Breast epithelium (tissue), 4 donors: ENCODE measurements around the gene CHSY3. TPM values are rescaled to one million over a fixed set of nuclear protein-coding genes. Genes with fewer than 3 reads are reported as not detected.

Experiments used
- DNase-seq, 2 donors: peaks; one replicate each; pipeline ENCODE4 v3.0.0-alpha.2; 2019; ENCODE audit warnings: low spot score in 2 of 2
- H3K27ac ChIP-seq, 2 donors: fragments of 200-600 bp; sonication (generic) in 1 of 2; one replicate each; pipeline ENCODE4 v1.5.1; 2016 to 2019; ENCODE audit warnings: mild to moderate bottlenecking in 1 of 2
- H3K27me3 ChIP-seq, 2 donors: fragments of 200-600 bp; sonication (generic) in 1 of 2; one replicate each; pipeline versions ENCODE4 v1.5.1 to v1.6.0; 2017 to 2019; ENCODE audit warnings: control low read depth in 1 of 2, mild to moderate bottlenecking in 1 of 2
- H3K36me3 ChIP-seq: fragments of 200-600 bp; one replicate; pipeline ENCODE4 v1.5.1; 2019
- H3K4me1 ChIP-seq, 2 donors: fragments of 200-600 bp; sonication (generic); one replicate each; pipeline ENCODE4 v1.5.1; 2016 to 2019; ENCODE audit warnings: control low read depth in 1 of 2
- H3K4me3 ChIP-seq, 3 donors: fragments of 200-600 bp; sonication (generic); 1 replicate in 2 of 3; 2 replicates in 1 of 3; pipeline ENCODE4 v1.5.1; 2016 to 2019; ENCODE audit warnings: mild to moderate bottlenecking in 3 of 3, moderate library complexity in 2 of 3
- H3K9me3 ChIP-seq, 2 donors: fragments of 200-600 bp; sonication (generic) in 1 of 2; one replicate each; pipeline ENCODE4 v1.5.1; 2016 to 2019; ENCODE audit warnings: control low read depth in 1 of 2
- POLR2A ChIP-seq: fragments of 450-650 bp; IDR thresholded peaks from one replicate; pipeline ENCODE4 v1.6.1; 2016; ENCODE audit warnings: antibody characterized with exemption, mild to moderate bottlenecking, moderate library complexity
- POLR2AphosphoS5 ChIP-seq, 3 donors: sonication (generic); formaldehyde crosslinking; IDR thresholded peaks; one replicate each; pipeline ENCODE4 v1.6.1; 2017; ENCODE audit warnings: antibody characterized with exemption in 3 of 3
- intact Hi-C: fragments of 100-400 bp; cut with DNase I; formaldehyde crosslinking; loops from one replicate; pipeline ENCODE4 v1.15.1; 2023; ENCODE audit warnings: low total_unique reads
- total RNA-seq, 3 donors: library from RNA; depleted of rRNA; stranded (reverse); fragments of >200 nt; gene quantifications; one replicate each; pipeline ENCODE4 v1.1.0, GENCODE V29; 2016
- TF ChIP-seq, protein P1 (sequence below), 3 donors: fragments of 450-650 bp; IDR thresholded peaks; one replicate each; pipeline ENCODE4 v1.5.1; 2016 to 2017; ENCODE audit warnings: antibody characterized with exemption in 3 of 3, mild to moderate bottlenecking in 3 of 3, moderate library complexity in 3 of 3

Gene CHSY3
- total RNA-seq, 3 donors from 2014 or later, result 2.5 to 4.9 (median 3.7) TPM

DNA sequence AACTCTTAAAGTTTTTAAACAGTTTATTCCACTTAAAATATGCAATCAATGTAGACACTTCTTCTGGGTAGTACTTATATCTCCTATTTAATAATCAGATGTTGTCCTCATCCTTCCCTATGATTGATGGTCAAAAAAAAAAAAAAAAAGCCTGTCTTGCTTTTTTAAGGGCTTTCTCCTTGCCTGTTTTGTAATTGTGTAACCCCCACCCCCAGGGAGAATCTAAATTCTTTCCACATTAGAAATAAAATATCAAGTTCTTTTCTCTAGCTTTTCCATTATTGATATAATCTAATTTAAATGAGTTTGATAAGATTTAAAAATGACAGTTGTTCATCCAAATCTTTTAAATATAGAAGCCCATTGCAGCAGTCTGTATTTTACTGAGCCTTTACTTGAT, 119.7 kb downstream of the CHSY3 start:
- Histone ChIP-seq H3K36me3 (no peaks in the 10 kb centered on the region), H3K27ac (no peak overlapping the region), H3K9me3 (no peaks in the 10 kb centered on the region), H3K4me3 (no peak overlapping the region), H3K27me3 (no peaks in the 10 kb centered on the region), H3K4me1 (no peaks in the 10 kb centered on the region)
- no peak for DNase-seq
- intact Hi-C loops, result no loop called here
- TF ChIP-seq POLR2AphosphoS5 (IDR thresholded peaks at IDR 0.05), result no peak
- TF ChIP-seq, protein P1, sequence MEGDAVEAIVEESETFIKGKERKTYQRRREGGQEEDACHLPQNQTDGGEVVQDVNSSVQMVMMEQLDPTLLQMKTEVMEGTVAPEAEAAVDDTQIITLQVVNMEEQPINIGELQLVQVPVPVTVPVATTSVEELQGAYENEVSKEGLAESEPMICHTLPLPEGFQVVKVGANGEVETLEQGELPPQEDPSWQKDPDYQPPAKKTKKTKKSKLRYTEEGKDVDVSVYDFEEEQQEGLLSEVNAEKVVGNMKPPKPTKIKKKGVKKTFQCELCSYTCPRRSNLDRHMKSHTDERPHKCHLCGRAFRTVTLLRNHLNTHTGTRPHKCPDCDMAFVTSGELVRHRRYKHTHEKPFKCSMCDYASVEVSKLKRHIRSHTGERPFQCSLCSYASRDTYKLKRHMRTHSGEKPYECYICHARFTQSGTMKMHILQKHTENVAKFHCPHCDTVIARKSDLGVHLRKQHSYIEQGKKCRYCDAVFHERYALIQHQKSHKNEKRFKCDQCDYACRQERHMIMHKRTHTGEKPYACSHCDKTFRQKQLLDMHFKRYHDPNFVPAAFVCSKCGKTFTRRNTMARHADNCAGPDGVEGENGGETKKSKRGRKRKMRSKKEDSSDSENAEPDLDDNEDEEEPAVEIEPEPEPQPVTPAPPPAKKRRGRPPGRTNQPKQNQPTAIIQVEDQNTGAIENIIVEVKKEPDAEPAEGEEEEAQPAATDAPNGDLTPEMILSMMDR (IDR thresholded peaks at IDR 0.05), result no peak
- no peak for TF ChIP-seq POLR2A

- no peaks in the 10 kb centered on the region for H3K27me3 ChIP-seq
- H3K4me3 ChIP-seq, result no peak overlapping the region
- intact Hi-C loops, result no loop called here
- no peak for DNase-seq
- H3K36me3 ChIP-seq, result no peaks in the 10 kb centered on the region
- TF ChIP-seq, protein P1 (IDR thresholded peaks at IDR 0.05), result no peak
- TF ChIP-seq POLR2A (no peak), POLR2AphosphoS5 (IDR thresholded peaks at IDR 0.05) (no peak)
- no peaks in the 10 kb centered on the region for H3K9me3 ChIP-seq
- no peak overlapping the region for H3K27ac ChIP-seq
- H3K4me1 ChIP-seq, result no peaks in the 10 kb centered on the region
Measured at GRCh38 chr5:130025511-130025910, 121.2 kb downstream of the CHSY3 start.

DNA sequence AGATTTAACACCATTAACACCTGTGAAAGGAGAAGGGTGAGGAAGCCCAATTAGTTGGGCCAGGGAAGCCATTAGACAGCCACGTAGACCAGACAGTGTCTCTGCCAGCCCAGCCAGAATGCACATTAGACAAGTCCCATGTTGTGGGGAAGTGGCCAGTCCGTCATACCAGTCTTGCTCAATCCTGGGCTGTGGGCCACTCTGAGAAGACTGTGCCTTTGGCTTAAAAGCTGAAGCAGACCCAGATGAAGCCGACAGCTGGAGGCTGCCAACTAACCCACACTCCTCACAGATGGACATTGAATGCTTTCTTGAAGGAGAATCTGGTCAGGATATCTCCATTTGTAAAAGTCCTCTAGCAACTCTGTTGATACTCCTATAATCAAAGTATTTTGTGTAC, 128.5 kb downstream of the CHSY3 start:
- no peak for TF ChIP-seq POLR2AphosphoS5 (IDR thresholded peaks at IDR 0.05)
- Histone ChIP-seq H3K27ac (no peak overlapping the region), H3K4me1 (no peaks in the 10 kb centered on the region), H3K4me3 (no peak overlapping the region), H3K27me3 (no peaks in the 10 kb centered on the region), H3K9me3 (no peaks in the 10 kb centered on the region), H3K36me3 (no peaks in the 10 kb centered on the region)
- intact Hi-C loops, result no loop called here
- DNase-seq, result no peak

DNA sequence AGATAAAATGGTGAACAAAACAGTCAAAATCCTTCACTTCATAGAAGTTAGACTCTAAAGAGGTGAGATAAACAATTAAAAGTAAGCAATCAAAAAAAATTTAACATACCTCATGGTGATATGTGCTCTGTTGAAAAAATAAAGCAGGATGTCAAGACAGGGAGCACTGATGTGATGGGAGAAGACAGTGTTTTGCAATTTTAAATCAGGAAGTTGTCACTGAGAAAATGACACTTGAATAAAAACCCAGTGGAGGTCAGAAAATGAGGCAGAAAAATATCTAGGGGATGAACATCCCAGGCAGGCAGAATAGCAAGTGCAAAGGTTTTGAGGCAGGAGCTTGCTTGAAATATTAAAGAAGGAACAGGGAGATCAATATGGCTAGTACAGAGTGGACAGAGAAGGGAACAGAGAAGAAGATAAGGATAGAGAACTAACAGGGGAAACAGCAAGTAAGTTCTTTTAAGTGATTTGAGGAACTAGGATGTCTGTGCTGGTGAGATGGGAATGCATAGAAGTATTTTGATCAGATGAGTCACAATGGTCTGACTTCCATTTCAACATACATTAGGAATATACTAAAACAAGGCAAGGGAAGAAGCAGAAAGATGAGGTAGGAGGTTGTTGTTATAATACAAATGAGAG, 130.4 kb downstream of the CHSY3 start:
- Histone ChIP-seq H3K36me3 (no peaks in the 10 kb centered on the region), H3K27ac (no peak overlapping the region), H3K27me3 (no peaks in the 10 kb centered on the region), H3K9me3 (no peaks in the 10 kb centered on the region), H3K4me1 (no peaks in the 10 kb centered on the region), H3K4me3 (no peak overlapping the region)
- no peak for DNase-seq
- TF ChIP-seq, protein P1 (IDR thresholded peaks at IDR 0.05), result no peak
- TF ChIP-seq POLR2AphosphoS5 (IDR thresholded peaks at IDR 0.05), result no peak
- no peak for TF ChIP-seq POLR2A
- intact Hi-C loops, result no loop called here

DNA sequence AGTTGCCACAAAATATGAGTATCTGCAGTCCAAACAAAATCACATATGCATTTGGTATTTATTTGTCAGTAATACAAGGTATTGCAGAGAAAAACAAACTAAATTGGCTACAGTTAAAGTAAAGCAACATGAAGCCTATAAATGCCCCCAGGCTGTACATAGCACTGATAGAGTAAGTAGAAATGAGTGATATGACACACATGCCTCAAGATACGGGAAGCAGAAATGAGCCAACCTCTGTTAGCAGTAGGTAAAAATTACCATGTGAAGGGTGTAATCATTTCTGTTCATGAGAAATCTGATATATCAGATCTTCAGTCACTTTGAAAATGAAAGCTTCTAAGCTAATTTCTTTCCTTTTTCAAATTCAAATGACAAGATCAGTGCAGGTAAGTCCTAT, 131.1 kb downstream of the CHSY3 start:
- Histone ChIP-seq H3K4me3 (no peak overlapping the region), H3K36me3 (no peaks in the 10 kb centered on the region), H3K9me3 (no peaks in the 10 kb centered on the region), H3K27me3 (no peaks in the 10 kb centered on the region), H3K27ac (no peak overlapping the region), H3K4me1 (no peaks in the 10 kb centered on the region)
- TF ChIP-seq, protein P1 (IDR thresholded peaks at IDR 0.05), result no peak
- TF ChIP-seq POLR2AphosphoS5 (IDR thresholded peaks at IDR 0.05), result no peak
- TF ChIP-seq POLR2A, result no peak
- intact Hi-C loops, result no loop called here
- no peak for DNase-seq
